HepG2 (cell line): Measurements from ENCODE around the gene GRID1. TPM values are rescaled to one million over a fixed set of nuclear protein-coding genes. Genes with fewer than 3 reads are reported as not detected.

Experiments
- ATAC-seq: fragments of 200-7000 bp; cut with Tn5 transposase; 3 replicates; pipeline ENCODE4 v1.9.1; 2020; ENCODE audit warnings: mild to moderate bottlenecking, moderate library complexity
- BruUV-seq: library from RNA; stranded (reverse); fragments of 400-500 nt; replicated peaks from 2 replicates; lab custom pipeline; 2021; lab: Mats Ljungman, UMichigan
- CTCF ChIA-PET: fragments of 300-600 bp; formaldehyde crosslinking; extraction: SDS; loops from one replicate; lab custom pipeline; 2021; ENCODE audit warnings: low total read pairs, inconsistent platforms, low intra/inter-chr PET ratio; lab: Yijun Ruan, JAX
- POLR2A ChIA-PET: fragments of 350-600 bp; sonication (Branson Sonifier 250); formaldehyde crosslinking; loops from one replicate; lab custom pipeline; 2020; ENCODE audit warnings: antibody characterized with exemption, inconsistent platforms; lab: Yijun Ruan, JAX
- DNase-seq: peaks from one replicate; pipeline ENCODE4 v3.0.0-alpha.2; 2015; ENCODE audit warnings: low spot score
- FAIRE-seq: peaks from 3 replicates; lab custom pipeline; 2011; peaks lifted over from hg19 to GRCh38; lab: Jason Lieb, UNC
- H2AFZ ChIP-seq: one replicate; pipeline ENCODE4 v1.6.1; 2011; ENCODE audit warnings: low read length, inconsistent platforms
- H3K27ac ChIP-seq: fragments of 300-600 bp; 3 replicates; pipeline ENCODE4 v1.8.0; 2011; ENCODE audit warnings: mixed run types, mild to moderate bottlenecking, mixed read lengths, low read length, inconsistent platforms; ENCODE audit not compliant: insufficient read depth; ENCODE audit errors: extremely low read length
- H3K27me3 ChIP-seq, 2 experiments: fragments of 200-600 bp in 1 of 2; 2 replicates in 1 of 2; 3 replicates in 1 of 2; pipeline versions ENCODE4 v1.6.0 to v1.8.0; 2011; ENCODE audit warnings: low read length in 2 of 2, mild to moderate bottlenecking in 2 of 2, moderate library complexity in 2 of 2, inconsistent platforms in 1 of 2; ENCODE audit not compliant: insufficient read depth in 2 of 2, control insufficient read depth in 1 of 2
- H3K36me3 ChIP-seq, 2 experiments: fragments of 200-600 bp in 1 of 2; replicated peaks in 1 of 2; 2 replicates in 1 of 2; 3 replicates in 1 of 2; pipeline versions ENCODE4 v1.5.1 to v1.8.0; 2011; ENCODE audit warnings: low read length in 2 of 2, inconsistent platforms in 1 of 2; ENCODE audit not compliant: insufficient read depth in 2 of 2, control insufficient read depth in 1 of 2
- H3K4me1 ChIP-seq: 2 replicates; pipeline ENCODE4 v1.5.1; 2012; ENCODE audit warnings: low read length, inconsistent platforms; ENCODE audit not compliant: insufficient read depth
- H3K4me2 ChIP-seq: 2 replicates; pipeline ENCODE4 v1.6.0; 2011; ENCODE audit warnings: low read depth, low read length, inconsistent platforms
- H3K4me3 ChIP-seq, 3 experiments: fragments of 200-600 bp in 1 of 3; sonication (generic), shearing (Covaris generic) in 1 of 3; replicated peaks in 1 of 3; 2 replicates each; pipeline ENCODE4 v1.5.1; 2011 to 2016; ENCODE audit warnings: low read length in 3 of 3, inconsistent platforms in 2 of 3, low read depth in 2 of 3, mild to moderate bottlenecking in 2 of 3, control low read depth in 1 of 3, mixed read lengths in 1 of 3; ENCODE audit not compliant: insufficient read depth in 1 of 3
- H3K79me2 ChIP-seq: one replicate; pipeline ENCODE4 v1.6.1; 2011; ENCODE audit warnings: low read length, inconsistent platforms; ENCODE audit not compliant: insufficient read depth
- H3K9ac ChIP-seq: 2 replicates; pipeline ENCODE4 v1.6.0; 2011; ENCODE audit warnings: mild to moderate bottlenecking, low read depth, low read length, inconsistent platforms; ENCODE audit not compliant: insufficient read depth
- H3K9me3 ChIP-seq: 2 replicates; pipeline ENCODE4 v1.5.1; 2012; ENCODE audit warnings: mild to moderate bottlenecking, low read length
- H4K20me1 ChIP-seq: 2 replicates; pipeline ENCODE4 v1.6.0; 2011; ENCODE audit warnings: inconsistent platforms, mild to moderate bottlenecking, low read length, moderate library complexity; ENCODE audit not compliant: insufficient read depth
- FOXK1 ChIP-seq: sonication (generic); formaldehyde crosslinking; IDR thresholded peaks from 2 replicates; pipeline ENCODE4 v1.4.0; 2020; ENCODE audit warnings: low read depth, missing genetic modification reagents, borderline replicate concordance
- HNRNPLL ChIP-seq: fragments of 200-400 bp; formaldehyde crosslinking; IDR thresholded peaks from 2 replicates; pipeline ENCODE4 v1.6.1; 2017; ENCODE audit warnings: mild to moderate bottlenecking, low read depth, low read length; ENCODE audit not compliant: poor library complexity, severe bottlenecking
- HOXA3 ChIP-seq: sonication (generic); formaldehyde crosslinking; IDR thresholded peaks from 2 replicates; pipeline ENCODE4 v1.5.0; 2020; ENCODE audit warnings: missing genetic modification reagents
- NFRKB ChIP-seq: fragments of 450-650 bp; IDR thresholded peaks from 2 replicates; pipeline ENCODE4 v1.6.1; 2017
- PHF20 ChIP-seq: sonication (generic); formaldehyde crosslinking; IDR thresholded peaks from 2 replicates; pipeline ENCODE4 v1.5.0; 2020; ENCODE audit warnings: mild to moderate bottlenecking, missing genetic modification reagents
- STAG1 ChIP-seq: sonication (generic); formaldehyde crosslinking; IDR thresholded peaks from 2 replicates; pipeline ENCODE4 v1.4.0; 2020; ENCODE audit warnings: missing genetic modification reagents
- SYNCRIP ChIP-seq: fragments of 200-400 bp; formaldehyde crosslinking; IDR thresholded peaks from 2 replicates; pipeline ENCODE4 v1.6.1; 2018; ENCODE audit warnings: mild to moderate bottlenecking, low read depth, low read length; ENCODE audit not compliant: insufficient read depth
- YY1 ChIP-seq: IDR thresholded peaks from 2 replicates; pipeline ENCODE4 v1.6.1; 2011; ENCODE audit warnings: low read length, low read depth, moderate library complexity, mild to moderate bottlenecking; ENCODE audit not compliant: insufficient read depth, insufficient replicate concordance
- ZNF510 ChIP-seq: sonication (generic); formaldehyde crosslinking; IDR thresholded peaks from 2 replicates; pipeline ENCODE4 v1.4.0; 2020; ENCODE audit warnings: low read depth, mild to moderate bottlenecking, missing genetic modification reagents
- ZNF530 ChIP-seq: sonication (generic); formaldehyde crosslinking; IDR thresholded peaks from 2 replicates; pipeline ENCODE4 v1.5.0; 2020; ENCODE audit warnings: low read depth, mild to moderate bottlenecking, missing genetic modification reagents
- ZNF589 ChIP-seq: sonication (generic); formaldehyde crosslinking; conservative IDR thresholded peaks from 2 replicates; pipeline ENCODE4 v1.8.0; 2022; ENCODE audit warnings: mild to moderate bottlenecking, moderate library complexity, missing genetic modification reagents
- ZNF687 ChIP-seq: sonication (generic); formaldehyde crosslinking; IDR thresholded peaks from 2 replicates; pipeline ENCODE4 v1.5.1; 2020; ENCODE audit warnings: mild to moderate bottlenecking, missing genetic modification reagents, moderate library complexity
- ZZZ3 ChIP-seq: sonication (generic); formaldehyde crosslinking; IDR thresholded peaks from 2 replicates; pipeline ENCODE4 v1.4.0; 2020; ENCODE audit warnings: missing genetic modification reagents, mild to moderate bottlenecking, borderline replicate concordance
- WGBS: methylation state at CpG from one replicate; pipeline ENCODE4 v1.1.6; 2017; ENCODE audit warnings: low lambda C conversion rate; 5-methylcytosine and 5-hydroxymethylcytosine counted together
- in situ Hi-C: cut with HindIII; loops from 2 replicates; pipeline ENCODE4 v1.10.0; 2017; ENCODE audit warnings: low pct_unique_long_range_greater_than_20kb; ENCODE audit not compliant: extremely low pct_ligation_motif_present
- intact Hi-C: fragments of 100-400 bp; cut with micrococcal nuclease; formaldehyde crosslinking; loops from one replicate; pipeline ENCODE4 v1.10.0; 2022; ENCODE audit not compliant: unreplicated experiment
- polyA plus RNA-seq, 8 experiments: library from polyadenylated mRNA; depleted of rRNA in 3 of 8; stranded (reverse) in 7 of 8; unstranded in 1 of 8; fragments of >200 nt; fragmentation: Illumina TruSeq in 4 of 8; extraction: Trizol in 4 of 8; gene quantifications; 2 replicates each; pipeline versions ENCODE4 v1.2.1 to v1.2.3, GENCODE V29; 2011 to 2016; ENCODE audit warnings: low read depth in 4 of 8, missing spikeins in 1 of 8, mixed read lengths in 1 of 8; ENCODE audit not compliant: insufficient read depth in 1 of 8
- total RNA-seq, 5 experiments: library from RNA; depleted of rRNA; stranded (reverse); fragments of >200 nt; fragmentation: Illumina TruSeq; extraction: Trizol; gene quantifications; 2 replicates each; pipeline ENCODE4 v1.2.3, GENCODE V29; 2016; ENCODE audit warnings: low read depth in 1 of 5
- TF ChIP-seq, protein P1 (sequence below), 2 experiments: sonication (generic) in 1 of 2; formaldehyde crosslinking in 1 of 2; IDR thresholded peaks; 2 replicates each; pipeline versions ENCODE4 v1.5.1 to v1.6.1; 2011 to 2020; ENCODE audit warnings: borderline replicate concordance in 1 of 2, low read depth in 1 of 2, low read length in 1 of 2, mild to moderate bottlenecking in 1 of 2, missing genetic modification reagents in 1 of 2, moderate library complexity in 1 of 2
- TF ChIP-seq, protein P2 (sequence below): sonication (generic); formaldehyde crosslinking; IDR thresholded peaks from 2 replicates; pipeline ENCODE4 v1.5.0; 2020; ENCODE audit warnings: missing genetic modification reagents

The GRID1 gene
- total and polyA plus RNA-seq, 2 of the 13 experiments (the other 11 are each of a cell fraction or from before 2014, with no cell fraction given) = 0.05 TPM; not detected in 1

- no peak for ATAC-seq
- Histone ChIP-seq H3K4me3 (no peak overlapping the region), H3K27ac (no peak overlapping the region), H4K20me1 (no peaks in the 10 kb centered on the region), H3K79me2 (no peaks in the 10 kb centered on the region), H2AFZ (no peak overlapping the region), H3K36me3 (no peaks in the 10 kb centered on the region), H3K4me2 (no peak overlapping the region), H3K9ac (no peak overlapping the region), H3K27me3 (no peaks in the 10 kb centered on the region), H3K4me1 (no peaks in the 10 kb centered on the region), H3K9me3 (no peaks in the 10 kb centered on the region)
- TF ChIP-seq STAG1 (CRISPR knock-in tag) (no peak), ZNF530 (CRISPR knock-in tag) (no peak), HOXA3 (no peak), FOXK1 (CRISPR knock-in tag) (no peak), NFRKB (no peak), YY1 (no peak), PHF20 (CRISPR knock-in tag) (no peak), ZNF589 (CRISPR knock-in tag) (no peak), HNRNPLL (no peak), ZNF510 (no peak), SYNCRIP (no peak), ZZZ3 (CRISPR knock-in tag) (no peak), ZNF687 (CRISPR knock-in tag) (no peak)
- TF ChIP-seq, protein P1, sequence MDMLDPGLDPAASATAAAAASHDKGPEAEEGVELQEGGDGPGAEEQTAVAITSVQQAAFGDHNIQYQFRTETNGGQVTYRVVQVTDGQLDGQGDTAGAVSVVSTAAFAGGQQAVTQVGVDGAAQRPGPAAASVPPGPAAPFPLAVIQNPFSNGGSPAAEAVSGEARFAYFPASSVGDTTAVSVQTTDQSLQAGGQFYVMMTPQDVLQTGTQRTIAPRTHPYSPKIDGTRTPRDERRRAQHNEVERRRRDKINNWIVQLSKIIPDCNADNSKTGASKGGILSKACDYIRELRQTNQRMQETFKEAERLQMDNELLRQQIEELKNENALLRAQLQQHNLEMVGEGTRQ (IDR thresholded peaks at IDR 0.05; ENCODE audit: low read depth, low read length) = no peak
- TF ChIP-seq, protein P1 (CRISPR knock-in tag; IDR thresholded peaks at IDR 0.05; ENCODE audit: borderline replicate concordance) = no peak
- TF ChIP-seq, protein P2, sequence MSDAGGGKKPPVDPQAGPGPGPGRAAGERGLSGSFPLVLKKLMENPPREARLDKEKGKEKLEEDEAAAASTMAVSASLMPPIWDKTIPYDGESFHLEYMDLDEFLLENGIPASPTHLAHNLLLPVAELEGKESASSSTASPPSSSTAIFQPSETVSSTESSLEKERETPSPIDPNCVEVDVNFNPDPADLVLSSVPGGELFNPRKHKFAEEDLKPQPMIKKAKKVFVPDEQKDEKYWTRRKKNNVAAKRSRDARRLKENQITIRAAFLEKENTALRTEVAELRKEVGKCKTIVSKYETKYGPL = no peak
- BruUV-seq = no TSS peak
- intact Hi-C loops (no loop called here), in situ Hi-C loops (no loop called here)
- WGBS = 2% methylated on average over 2 of the region's 2 CpGs
- DNase-seq = no peak
- POLR2A ChIA-PET = no interaction called here
- FAIRE-seq = no peak
- CTCF ChIA-PET = no interaction called here
These were observed 663.8 kb downstream of the GRID1 start for GRCh38 chr10:85702768-85703167.
